GM23248 (cell line): ENCODE measurements around the gene ISCA2.

Experiments
- EZH2 ChIP-seq: fragments of 200-600 bp; sonication (generic); IDR thresholded peaks from 2 replicates; pipeline ENCODE4 v1.6.1; 2018; ENCODE audit warnings: antibody characterized with exemption, mild to moderate bottlenecking; ENCODE audit not compliant: insufficient read depth, poor library complexity, severe bottlenecking
- EZH2phosphoT487 ChIP-seq: fragments of 200-600 bp; sonication (generic); IDR thresholded peaks from 2 replicates; pipeline ENCODE4 v1.6.1; 2018; ENCODE audit warnings: antibody characterized with exemption, moderate library complexity, mild to moderate bottlenecking, low read depth; ENCODE audit not compliant: insufficient read depth

GRCh38 chr14:74508292-74508731 lies 14.7 kb downstream of the ISCA2 start:
- TF ChIP-seq EZH2 = no peak
- no peak for TF ChIP-seq EZH2phosphoT487
